GM06990 (cell line): ENCODE data around the gene SERTAD4.

Experiments used
- DNase-seq: peaks from one replicate; pipeline ENCODE4 v3.0.0-alpha.2; 2011; ENCODE audit not compliant: insufficient read length; ENCODE audit errors: extremely low read depth
- H3K27me3 ChIP-seq: replicated peaks from 2 replicates; pipeline ENCODE4 v1.6.0; 2011; ENCODE audit warnings: low read length; ENCODE audit not compliant: control insufficient read depth, insufficient read depth
- H3K36me3 ChIP-seq: 2 replicates; pipeline ENCODE4 v1.5.1; 2011; ENCODE audit warnings: low read length; ENCODE audit not compliant: control insufficient read depth, insufficient read depth
- H3K4me3 ChIP-seq: replicated peaks from 2 replicates; pipeline ENCODE4 v1.5.1; 2011; ENCODE audit warnings: low read depth, mild to moderate bottlenecking, control low read depth, low read length
- CTCF ChIP-seq: IDR thresholded peaks from 2 replicates; pipeline ENCODE4 v1.5.1; 2011; ENCODE audit warnings: low read length, control low read depth, mild to moderate bottlenecking, inconsistent platforms; ENCODE audit not compliant: insufficient read depth, poor library complexity, severe bottlenecking

SERTAD4 gene

GRCh38 chr1:210214573-210215409 lies 17.8 kb upstream of the SERTAD4 start:
- no peak for DNase-seq
- Histone ChIP-seq H3K4me3 (no peak overlapping the region), H3K36me3 (no peaks in the 10 kb centered on the region), H3K27me3 (no peaks in the 10 kb centered on the region)
- no peak for TF ChIP-seq CTCF

GRCh38 chr1:210217482-210217881 lies 15.1 kb upstream of the SERTAD4 start:
- H3K27me3 ChIP-seq, result no peaks in the 10 kb centered on the region
- DNase-seq, result no peak
- H3K36me3 ChIP-seq, result no peaks in the 10 kb centered on the region
- no peak for TF ChIP-seq CTCF
- no peak overlapping the region for H3K4me3 ChIP-seq

GRCh38 chr1:210218047-210218446 lies 14.5 kb upstream of the SERTAD4 start:
- DNase-seq, result no peak
- Histone ChIP-seq H3K36me3 (no peaks in the 10 kb centered on the region), H3K27me3 (no peaks in the 10 kb centered on the region), H3K4me3 (no peak overlapping the region)
- no peak for TF ChIP-seq CTCF

GRCh38 chr1:210222340-210223006 lies 10.1 kb upstream of the SERTAD4 start:
- no peaks in the 10 kb centered on the region for H3K27me3 ChIP-seq
- DNase-seq, result no peak
- H3K36me3 ChIP-seq, result no peaks in the 10 kb centered on the region
- no peak overlapping the region for H3K4me3 ChIP-seq
- no peak for TF ChIP-seq CTCF

GRCh38 chr1:210223226-210223904 lies 9.2 kb upstream of the SERTAD4 start:
- Histone ChIP-seq H3K4me3 (no peak overlapping the region), H3K36me3 (no peaks in the 10 kb centered on the region), H3K27me3 (no peaks in the 10 kb centered on the region)
- DNase-seq, result no peak
- TF ChIP-seq CTCF, result no peak
